Measurements from ENCODE around the gene TPRN. TPM values are rescaled to one million over a fixed set of nuclear protein-coding genes. Genes with fewer than 3 reads are reported as not detected.

TPRN gene
- total and polyA plus RNA-seq, 9 of the 15 experiments (the other 6 are each of a cell fraction or from before 2014, with no cell fraction given): 0.31 to 31.9 (median 4.4) TPM

DNA sequence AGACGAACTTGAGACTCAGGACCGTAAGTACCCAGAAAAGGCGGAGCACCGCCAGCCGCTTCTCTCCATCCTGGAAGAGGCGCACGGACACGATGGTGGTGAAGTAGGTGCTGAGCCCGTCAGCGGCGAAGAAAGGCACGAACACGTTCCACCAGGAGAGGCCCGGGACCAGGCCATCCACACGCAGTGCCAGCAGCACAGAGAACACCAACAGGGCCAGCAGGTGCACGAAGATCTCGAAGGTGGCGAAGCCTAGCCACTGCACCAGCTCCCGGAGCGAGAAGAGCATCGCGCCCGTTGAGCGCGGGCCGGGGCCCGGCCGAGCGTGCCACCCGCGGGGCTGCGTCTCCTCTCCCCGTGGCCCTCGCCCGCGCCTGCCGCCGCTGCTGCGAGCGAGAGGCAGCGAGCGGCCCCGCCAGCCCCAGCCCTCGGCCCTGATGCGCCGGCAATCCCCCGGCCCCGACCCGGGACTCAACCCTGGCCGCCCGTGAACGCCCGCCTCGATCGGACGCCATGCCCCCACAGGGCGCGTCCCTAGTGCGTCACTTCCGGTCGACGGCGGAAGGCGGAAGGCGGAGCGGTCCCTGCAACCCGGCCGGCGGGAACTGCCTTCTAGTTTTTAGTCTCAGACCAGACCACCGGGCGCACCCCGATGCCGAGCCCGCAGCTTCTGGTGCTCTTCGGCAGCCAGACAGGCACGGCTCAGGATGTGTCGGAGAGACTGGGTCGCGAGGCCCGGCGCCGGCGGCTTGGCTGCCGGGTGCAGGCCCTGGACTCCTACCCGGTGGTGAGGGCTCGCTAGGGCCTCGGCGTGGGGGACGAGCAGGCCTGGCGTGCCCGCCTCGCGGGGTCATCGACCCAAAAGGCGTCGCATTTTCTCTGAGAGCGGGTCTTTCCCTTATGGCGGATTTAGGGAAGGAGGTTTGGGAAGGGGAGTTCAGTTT is 4.9 kb upstream of the TPRN start, which contains the start of the genes NDOR1 and TMEM203 (continued):
- TF ChIP-seq ZZZ3 (IDR thresholded peaks at IDR 0.05) (no peak), FUS (optimal IDR thresholded peaks at IDR 0.05; ENCODE audit: low read depth, low read length) (no peak), POLR2G (IDR thresholded peaks at IDR 0.05; ENCODE audit: low read depth, low read length) (peak; percentile 95), ZKSCAN3 (CRISPR knock-in tag; IDR thresholded peaks at IDR 0.05) (no peak), RAD51 (IDR thresholded peaks at IDR 0.05; ENCODE audit: borderline replicate concordance, low read depth) (no peak), NFIC (IDR thresholded peaks at IDR 0.05) (peak; percentile 36), E2F6 (IDR thresholded peaks at IDR 0.05; ENCODE audit: borderline replicate concordance in 1 of 2, extremely low read depth in 1 of 2, insufficient read depth in 1 of 2, insufficient read length in 1 of 2, low read depth in 1 of 2, low read length in 1 of 2, poor library complexity in 1 of 2, severe bottlenecking in 1 of 2) (peak; percentile 35 to 73), KLF13 (tag; IDR thresholded peaks at IDR 0.05; ENCODE audit: borderline replicate concordance, low read depth) (0 out of 2 replicates have a peak, but pooled peaks have one; percentile 26), ZNF146 (CRISPR knock-in tag; IDR thresholded peaks at IDR 0.05; ENCODE audit: unreplicated experiment) (no peak), MECOM (CRISPR knock-in tag; IDR thresholded peaks at IDR 0.05) (no peak), KLF10 (CRISPR knock-in tag; IDR thresholded peaks at IDR 0.05) (no peak), CTBP1 (IDR thresholded peaks at IDR 0.05; ENCODE audit: borderline replicate concordance) (peak; percentile 62), KAT2B (IDR thresholded peaks at IDR 0.05; ENCODE audit: low read depth, low read length) (no peak), PHF20 (IDR thresholded peaks at IDR 0.05; ENCODE audit: partially characterized antibody) (peak; percentile 99), ZMIZ1 (IDR thresholded peaks at IDR 0.05; ENCODE audit: low read depth in 2 of 2, low read length in 2 of 2) (peak in 1 of 2 experiments; percentile 38; a peak in 1 of 4 replicates)
- TF ChIP-seq, protein P1, sequence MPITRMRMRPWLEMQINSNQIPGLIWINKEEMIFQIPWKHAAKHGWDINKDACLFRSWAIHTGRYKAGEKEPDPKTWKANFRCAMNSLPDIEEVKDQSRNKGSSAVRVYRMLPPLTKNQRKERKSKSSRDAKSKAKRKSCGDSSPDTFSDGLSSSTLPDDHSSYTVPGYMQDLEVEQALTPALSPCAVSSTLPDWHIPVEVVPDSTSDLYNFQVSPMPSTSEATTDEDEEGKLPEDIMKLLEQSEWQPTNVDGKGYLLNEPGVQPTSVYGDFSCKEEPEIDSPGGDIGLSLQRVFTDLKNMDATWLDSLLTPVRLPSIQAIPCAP (CRISPR knock-in tag; IDR thresholded peaks at IDR 0.05; ENCODE audit: borderline replicate concordance): 0 out of 2 replicates have a peak, but pooled peaks have one; percentile 48
- TF ChIP-seq, protein P2, sequence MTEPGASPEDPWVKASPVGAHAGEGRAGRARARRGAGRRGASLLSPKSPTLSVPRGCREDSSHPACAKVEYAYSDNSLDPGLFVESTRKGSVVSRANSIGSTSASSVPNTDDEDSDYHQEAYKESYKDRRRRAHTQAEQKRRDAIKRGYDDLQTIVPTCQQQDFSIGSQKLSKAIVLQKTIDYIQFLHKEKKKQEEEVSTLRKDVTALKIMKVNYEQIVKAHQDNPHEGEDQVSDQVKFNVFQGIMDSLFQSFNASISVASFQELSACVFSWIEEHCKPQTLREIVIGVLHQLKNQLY (CRISPR knock-in tag; conservative IDR thresholded peaks at IDR 0.05): peak in 1 of 2 experiments; percentile 74; a peak in 1 of 4 replicates
- TF ChIP-seq, protein P3, sequence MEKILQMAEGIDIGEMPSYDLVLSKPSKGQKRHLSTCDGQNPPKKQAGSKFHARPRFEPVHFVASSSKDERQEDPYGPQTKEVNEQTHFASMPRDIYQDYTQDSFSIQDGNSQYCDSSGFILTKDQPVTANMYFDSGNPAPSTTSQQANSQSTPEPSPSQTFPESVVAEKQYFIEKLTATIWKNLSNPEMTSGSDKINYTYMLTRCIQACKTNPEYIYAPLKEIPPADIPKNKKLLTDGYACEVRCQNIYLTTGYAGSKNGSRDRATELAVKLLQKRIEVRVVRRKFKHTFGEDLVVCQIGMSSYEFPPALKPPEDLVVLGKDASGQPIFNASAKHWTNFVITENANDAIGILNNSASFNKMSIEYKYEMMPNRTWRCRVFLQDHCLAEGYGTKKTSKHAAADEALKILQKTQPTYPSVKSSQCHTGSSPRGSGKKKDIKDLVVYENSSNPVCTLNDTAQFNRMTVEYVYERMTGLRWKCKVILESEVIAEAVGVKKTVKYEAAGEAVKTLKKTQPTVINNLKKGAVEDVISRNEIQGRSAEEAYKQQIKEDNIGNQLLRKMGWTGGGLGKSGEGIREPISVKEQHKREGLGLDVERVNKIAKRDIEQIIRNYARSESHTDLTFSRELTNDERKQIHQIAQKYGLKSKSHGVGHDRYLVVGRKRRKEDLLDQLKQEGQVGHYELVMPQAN (IDR thresholded peaks at IDR 0.05; ENCODE audit: borderline replicate concordance): peak; percentile 89
